ENCODE results near the gene RPS27. TPM values are rescaled to one million over a fixed set of nuclear protein-coding genes. Genes with fewer than 3 reads are reported as not detected.
"Not testable (repeated sequence)": the region's sequence is repeated elsewhere in the genome, so short reads cannot be mapped to it uniquely, and the experiment has no call there.

Gene RPS27
- total RNA-seq, 4 donors from 2014 or later = 1,269 to 1,948 (median 1,828) TPM

- peak overlapping the region; percentile 92 to 97 (median 94) for H3K27ac ChIP-seq
- no peak for TF ChIP-seq CTCF (IDR thresholded peaks at IDR 0.05 in 4 of 5, conservative IDR thresholded peaks at IDR 0.05 in 1 of 5)
- no peak for TF ChIP-seq POLR2A (IDR thresholded peaks at IDR 0.05)
- peaks cover 24 to 26% of the 10 kb centered on the region in 2 donors for H3K4me1 ChIP-seq
- ATAC-seq (no peak), DNase-seq (no peak)
- H3K4me3 ChIP-seq = peak overlapping the region; percentile 80 to 98 (median 90)
- peaks cover 0 to 33% of the 10 kb centered on the region in 2 donors for H3K36me3 ChIP-seq
- no peaks in the 10 kb centered on the region for H3K27me3 ChIP-seq
- no peaks in the 10 kb centered on the region for H3K9me3 ChIP-seq
- in situ Hi-C loops (cut with MboI; ENCODE audit: low sequenced_read_pairs in 4 of 4) = loop anchor here (10.0 to 25.0 kb wide), 5 partner anchors 284 to 479 kb away; partner anchors contain the start of genes ILF2 (in 2 of the 4), SNAPIN (in 2 of the 4), HAX1 (in 1 of the 4) and NPR1 (in 1 of the 4)
- intact Hi-C loops (cut with DNase I; ENCODE audit: low total_unique reads) = loop anchor here (2.0 to 10.0 kb wide), 3 partner anchors 194 to 320 kb away; partner anchors contain the start of genes HAX1 and ILF2
These were observed 629 bp downstream of the RPS27 start for GRCh38 chr1:153991151-153991630.

GRCh38 chr1:153991806-153992205, 1.2 kb downstream of the RPS27 start:
- Histone ChIP-seq H3K27me3 (no peaks in the 10 kb centered on the region), H3K9me3 (no peaks in the 10 kb centered on the region), H3K4me3 (peak overlapping the region; percentile 80 to 98 (median 90)), H3K4me1 (peaks cover 18 to 26% of the 10 kb centered on the region in 2 donors), H3K36me3 (peaks cover 0 to 33% of the 10 kb centered on the region in 2 donors), H3K27ac (peak overlapping the region; percentile 92 to 97 (median 94))
- TF ChIP-seq CTCF (IDR thresholded peaks at IDR 0.05 in 4 of 5, conservative IDR thresholded peaks at IDR 0.05 in 1 of 5) = no peak
- TF ChIP-seq POLR2A (IDR thresholded peaks at IDR 0.05) = no peak
- in situ Hi-C loops (cut with MboI; ENCODE audit: low sequenced_read_pairs in 4 of 4) = loop anchor here (10.0 to 25.0 kb wide), 5 partner anchors 283 to 480 kb away; partner anchors contain the start of genes ILF2 (in 2 of the 4), SNAPIN (in 2 of the 4), HAX1 (in 1 of the 4) and NPR1 (in 1 of the 4)
- intact Hi-C loops (cut with DNase I; ENCODE audit: low total_unique reads) = loop anchor here (2.0 to 10.0 kb wide), 3 partner anchors 193 to 321 kb away; partner anchors contain the start of genes HAX1 and ILF2
- DNase-seq (no peak), ATAC-seq (no peak)

GRCh38 chr1:153995202-153995601, 4.6 kb downstream of the RPS27 start:
- in situ Hi-C loops (cut with MboI; ENCODE audit: low sequenced_read_pairs in 4 of 4) (loop anchor here (10.0 to 25.0 kb wide), 5 partner anchors 280 to 483 kb away; partner anchors contain the start of genes ILF2 (in 2 of the 4), SNAPIN (in 2 of the 4), HAX1 (in 1 of the 4) and NPR1 (in 1 of the 4)), intact Hi-C loops (cut with DNase I; ENCODE audit: low total_unique reads) (loop anchor here (10.0 kb wide), 1 partner anchor 190 kb away; no protein-coding TSS in a partner anchor)
- Histone ChIP-seq H3K27ac (no peak overlapping the region), H3K36me3 (peaks cover 0 to 33% of the 10 kb centered on the region in 2 donors), H3K27me3 (no peaks in the 10 kb centered on the region), H3K9me3 (no peaks in the 10 kb centered on the region), H3K4me3 (no peak overlapping the region), H3K4me1 (peaks cover 17 to 26% of the 10 kb centered on the region in 2 donors)
- TF ChIP-seq CTCF (IDR thresholded peaks at IDR 0.05 in 4 of 5, conservative IDR thresholded peaks at IDR 0.05 in 1 of 5) (no peak), POLR2A (IDR thresholded peaks at IDR 0.05) (no peak)
- ATAC-seq (no peak), DNase-seq (no peak)

- Histone ChIP-seq H3K27me3 (no peaks in the 10 kb centered on the region), H3K36me3 (peaks cover 0 to 33% of the 10 kb centered on the region in 2 donors), H3K27ac (no peak overlapping the region), H3K4me1 (peaks cover 17 to 26% of the 10 kb centered on the region in 2 donors), H3K4me3 (no peak overlapping the region), H3K9me3 (no peaks in the 10 kb centered on the region)
- intact Hi-C loops (cut with DNase I; ENCODE audit: low total_unique reads) (loop anchor here (10.0 kb wide), 1 partner anchor 189 kb away; no protein-coding TSS in a partner anchor), in situ Hi-C loops (cut with MboI; ENCODE audit: low sequenced_read_pairs in 4 of 4) (loop anchor here (10.0 to 25.0 kb wide), 5 partner anchors 279 to 483 kb away; partner anchors contain the start of genes ILF2 (in 2 of the 4), SNAPIN (in 2 of the 4), HAX1 (in 1 of the 4) and NPR1 (in 1 of the 4))
- TF ChIP-seq CTCF (IDR thresholded peaks at IDR 0.05 in 4 of 5, conservative IDR thresholded peaks at IDR 0.05 in 1 of 5) (no peak), POLR2A (IDR thresholded peaks at IDR 0.05) (no peak)
- DNase-seq (no peak), ATAC-seq (no peak)
These were observed 5.1 kb downstream of the RPS27 start for GRCh38 chr1:153995640-153996039.

- not testable (repeated sequence) for DNase-seq, H3K4me3 ChIP-seq, H3K9me3 ChIP-seq, H3K27ac ChIP-seq, H3K27me3 ChIP-seq, ATAC-seq
- intact Hi-C loops (cut with DNase I; ENCODE audit: low total_unique reads) (loop anchor here (10.0 kb wide), 1 partner anchor 188 kb away; no protein-coding TSS in a partner anchor), in situ Hi-C loops (cut with MboI; ENCODE audit: low sequenced_read_pairs in 4 of 4) (loop anchor here (10.0 to 25.0 kb wide), 5 partner anchors 278 to 485 kb away; partner anchors contain the start of genes ILF2 (in 2 of the 4), SNAPIN (in 2 of the 4), HAX1 (in 1 of the 4) and NPR1 (in 1 of the 4))
- peaks cover 11 to 19% of the 10 kb centered on the region in 2 donors for H3K4me1 ChIP-seq
- H3K36me3 ChIP-seq = peaks cover 0 to 27% of the 10 kb centered on the region in 2 donors
These were observed 6.3 kb downstream of the RPS27 start for GRCh38 chr1:153996882-153997281.

Measured in gastrocnemius medialis (tissue), 4 donors.